Activated T-cell treated with anti-CD3 and anti-CD28 coated beads, Interleukin-2, amount 50 U/mL, for 1 hour (primary cell): Measurements from ENCODE around the gene POU5F1.
A peak's percentile ranks its signal among the peaks of the same experiment; 100 is the strongest.
"Not testable (repeated sequence)": the region's sequence is repeated elsewhere in the genome, so short reads cannot be mapped to it uniquely, and the experiment has no call there.

ENCODE experiments used
- DNase-seq: peaks from one replicate; pipeline ENCODE4 v3.0.0-alpha.2; 2020

The POU5F1 gene

DNA sequence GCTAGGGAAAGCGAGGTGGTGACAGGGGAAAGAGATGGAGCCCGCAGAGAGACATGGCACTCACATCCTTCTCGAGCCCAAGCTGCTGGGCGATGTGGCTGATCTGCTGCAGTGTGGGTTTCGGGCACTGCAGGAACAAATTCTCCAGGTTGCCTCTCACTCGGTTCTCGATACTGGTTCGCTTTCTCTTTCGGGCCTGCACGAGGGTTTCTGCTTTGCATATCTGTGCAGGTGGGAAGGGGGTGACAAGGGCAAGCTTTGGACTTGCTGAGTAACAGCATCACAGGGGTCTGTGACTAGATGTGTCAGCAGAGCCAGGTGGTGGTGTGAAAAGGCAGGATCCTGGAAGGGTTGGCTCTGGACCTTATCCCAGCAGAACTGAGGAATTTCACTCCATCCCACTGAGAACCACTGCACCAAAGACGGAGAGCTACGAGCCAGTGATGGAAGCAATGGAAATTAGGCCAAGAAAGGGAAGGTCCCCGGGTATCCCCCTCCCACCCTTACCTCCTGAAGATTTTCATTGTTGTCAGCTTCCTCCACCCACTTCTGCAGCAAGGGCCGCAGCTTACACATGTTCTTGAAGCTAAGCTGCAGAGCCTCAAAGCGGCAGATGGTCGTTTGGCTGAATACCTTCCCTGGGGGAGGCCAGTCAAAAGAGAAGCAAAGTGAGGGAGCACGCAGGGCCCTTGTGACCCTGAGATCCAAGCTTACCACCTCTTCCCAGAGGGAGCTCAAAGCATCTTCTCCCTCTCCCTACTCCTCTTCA is 5.2 kb downstream of the POU5F1 start:
- not testable (repeated sequence) for DNase-seq

DNA sequence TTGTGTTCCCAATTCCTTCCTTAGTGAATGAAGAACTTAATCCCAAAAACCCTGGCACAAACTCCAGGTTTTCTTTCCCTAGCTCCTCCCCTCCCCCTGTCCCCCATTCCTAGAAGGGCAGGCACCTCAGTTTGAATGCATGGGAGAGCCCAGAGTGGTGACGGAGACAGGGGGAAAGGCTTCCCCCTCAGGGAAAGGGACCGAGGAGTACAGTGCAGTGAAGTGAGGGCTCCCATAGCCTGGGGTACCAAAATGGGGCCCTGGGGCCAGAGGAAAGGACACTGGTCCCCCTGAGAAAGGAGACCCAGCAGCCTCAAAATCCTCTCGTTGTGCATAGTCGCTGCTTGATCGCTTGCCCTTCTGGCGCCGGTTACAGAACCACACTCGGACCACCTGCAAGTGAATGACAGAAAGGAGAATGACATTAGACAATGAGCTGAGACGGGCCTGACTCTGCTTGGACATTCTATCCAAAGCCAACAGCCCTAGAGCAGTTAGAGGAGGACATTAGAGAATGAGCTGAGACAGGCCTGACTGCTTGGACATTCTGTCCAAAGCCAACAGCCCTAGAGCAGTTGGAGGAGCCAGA is 5.9 kb downstream of the POU5F1 start:
- not testable (repeated sequence) for DNase-seq

DNA sequence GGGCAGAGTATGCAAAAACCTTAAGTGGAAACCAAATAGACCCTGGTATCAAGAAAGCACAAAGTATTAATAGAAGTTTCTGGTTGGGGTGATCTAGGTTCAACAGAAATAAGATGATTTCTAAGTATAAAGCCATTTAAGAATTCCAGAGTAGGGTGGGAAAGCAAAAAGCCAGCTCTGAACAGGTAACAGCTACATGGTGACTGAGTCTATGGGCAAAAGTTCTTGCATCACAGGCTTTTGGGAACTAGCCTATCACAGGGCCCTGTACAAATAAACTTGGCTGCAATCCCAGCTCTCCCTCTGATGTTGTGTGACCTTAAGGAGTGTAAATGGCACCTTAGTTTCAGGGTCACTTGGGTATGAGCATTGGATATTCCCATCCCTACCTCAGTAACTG is 6.6 kb downstream of the POU5F1 start:
- no peak for DNase-seq

DNA sequence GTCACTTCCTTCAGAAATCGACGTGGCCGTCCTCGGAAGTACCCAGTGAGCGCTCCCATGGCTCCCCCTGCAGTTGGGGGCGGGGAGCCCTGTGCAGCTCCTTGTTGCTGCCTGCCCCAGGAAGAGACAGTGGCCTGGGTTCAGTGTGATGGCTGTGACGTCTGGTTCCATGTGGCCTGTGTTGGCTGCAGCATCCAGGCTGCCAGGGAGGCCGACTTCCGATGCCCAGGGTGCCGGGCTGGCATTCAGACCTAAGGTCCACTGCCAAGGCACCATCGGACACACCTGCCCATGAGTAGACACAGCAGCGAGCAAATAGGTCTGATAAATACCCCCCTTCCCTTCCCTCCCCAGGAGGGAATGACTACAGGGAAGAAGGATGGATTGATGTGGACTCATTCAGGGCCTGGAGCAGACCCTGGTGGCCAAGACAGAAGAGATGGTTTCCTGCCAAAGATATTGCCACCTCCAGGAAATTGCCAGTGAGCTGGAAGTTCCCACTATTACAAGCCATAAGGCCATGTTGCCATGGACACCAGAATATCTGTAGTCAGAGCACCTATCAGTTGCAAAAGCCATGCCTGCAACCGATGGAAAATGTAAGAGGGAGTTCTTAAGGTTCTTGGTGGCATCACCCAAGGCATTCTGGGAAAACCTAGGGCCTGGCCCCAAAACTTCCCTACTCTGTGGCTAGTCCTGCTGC is 7.9 kb downstream of the POU5F1 start:
- no peak for DNase-seq

DNA sequence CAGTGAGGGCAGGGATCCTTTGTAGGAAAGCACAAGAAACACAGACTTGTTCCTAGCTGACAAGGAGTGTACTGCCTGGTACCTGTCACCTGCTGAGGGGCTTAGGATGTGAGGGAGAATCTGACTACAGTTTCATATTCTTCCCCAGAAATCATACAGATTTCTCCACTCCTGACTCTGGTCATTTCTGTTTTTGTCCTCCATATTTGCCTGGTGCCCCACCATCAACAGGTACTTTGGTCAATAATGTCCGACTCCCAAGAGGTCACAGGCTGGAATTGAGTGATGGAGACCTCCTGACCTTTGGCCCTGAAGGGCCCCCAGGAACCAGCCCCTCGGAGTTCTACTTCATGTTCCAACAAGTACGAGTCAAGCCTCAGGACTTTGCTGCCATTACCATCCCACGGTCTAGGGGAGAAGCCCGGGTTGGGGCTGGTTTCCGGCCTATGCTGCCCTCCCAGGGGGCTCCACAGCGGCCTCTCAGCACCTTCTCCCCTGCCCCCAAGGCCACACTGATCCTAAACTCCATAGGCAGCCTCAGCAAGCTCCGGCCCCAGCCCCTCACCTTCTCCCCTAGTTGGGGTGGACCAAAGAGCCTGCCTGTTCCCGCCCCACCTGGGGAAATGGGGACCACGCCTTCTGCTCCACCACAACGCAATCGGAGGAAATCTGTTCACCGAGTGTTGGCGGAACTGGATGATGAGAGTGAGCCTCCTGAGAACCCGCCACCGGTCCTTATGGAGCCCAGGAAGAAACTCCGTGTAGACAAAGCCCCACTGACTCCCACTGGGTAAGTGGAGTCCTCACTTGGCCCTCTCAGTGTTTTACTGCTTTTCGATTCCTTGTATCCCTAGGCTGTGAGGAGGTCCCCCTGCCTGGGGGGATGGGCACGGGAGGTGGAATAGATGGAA is 9.0 kb downstream of the POU5F1 start:
- DNase-seq: no peak

DNA sequence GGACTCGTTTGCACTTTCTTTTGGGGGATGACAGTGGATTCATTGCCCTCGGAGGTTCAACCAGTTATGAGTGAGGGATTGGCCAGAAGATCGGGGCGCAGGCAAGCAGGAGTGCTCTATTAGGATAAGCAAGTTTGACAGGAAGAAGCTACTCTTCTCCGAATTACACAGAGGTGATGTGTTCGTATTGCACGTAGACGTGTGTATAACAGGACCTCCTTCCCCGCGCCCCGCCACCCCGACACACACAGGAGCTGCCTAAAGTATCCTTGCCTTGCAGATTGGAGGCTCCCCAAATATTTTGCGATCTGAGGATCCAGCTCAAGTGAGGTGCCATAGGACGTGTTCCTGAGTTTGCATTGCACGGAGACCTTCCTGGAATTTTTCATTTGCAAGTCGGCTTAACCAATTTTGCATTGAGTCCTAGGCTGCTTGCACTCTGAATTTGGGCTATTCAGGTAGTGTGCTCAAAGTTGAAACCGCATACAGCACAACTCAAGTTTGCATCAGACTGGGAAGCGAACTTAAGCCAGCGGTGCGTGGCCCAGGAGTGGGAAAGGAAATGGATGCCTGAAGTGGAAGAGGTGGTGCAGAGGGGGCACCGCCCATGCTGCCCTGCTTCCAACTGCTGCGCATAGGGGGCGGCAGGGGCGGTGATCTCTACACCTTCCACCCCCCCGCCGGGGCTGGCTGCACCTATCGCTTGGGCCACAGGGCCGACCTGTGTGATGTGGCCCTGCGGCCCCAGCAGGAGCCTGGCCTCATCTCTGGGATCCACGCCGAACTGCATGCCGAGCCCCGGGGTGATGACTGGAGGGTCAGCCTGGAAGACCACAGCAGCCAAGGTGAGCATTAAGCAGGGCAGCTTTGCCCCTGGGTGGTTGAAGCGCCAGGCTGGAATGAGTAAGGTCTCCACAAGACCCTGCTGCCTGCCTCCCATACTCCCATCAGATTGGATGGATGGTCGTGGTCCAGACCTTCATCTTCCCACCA is 11.3 kb downstream of the POU5F1 start:
- peak; percentile 29 for DNase-seq

DNA sequence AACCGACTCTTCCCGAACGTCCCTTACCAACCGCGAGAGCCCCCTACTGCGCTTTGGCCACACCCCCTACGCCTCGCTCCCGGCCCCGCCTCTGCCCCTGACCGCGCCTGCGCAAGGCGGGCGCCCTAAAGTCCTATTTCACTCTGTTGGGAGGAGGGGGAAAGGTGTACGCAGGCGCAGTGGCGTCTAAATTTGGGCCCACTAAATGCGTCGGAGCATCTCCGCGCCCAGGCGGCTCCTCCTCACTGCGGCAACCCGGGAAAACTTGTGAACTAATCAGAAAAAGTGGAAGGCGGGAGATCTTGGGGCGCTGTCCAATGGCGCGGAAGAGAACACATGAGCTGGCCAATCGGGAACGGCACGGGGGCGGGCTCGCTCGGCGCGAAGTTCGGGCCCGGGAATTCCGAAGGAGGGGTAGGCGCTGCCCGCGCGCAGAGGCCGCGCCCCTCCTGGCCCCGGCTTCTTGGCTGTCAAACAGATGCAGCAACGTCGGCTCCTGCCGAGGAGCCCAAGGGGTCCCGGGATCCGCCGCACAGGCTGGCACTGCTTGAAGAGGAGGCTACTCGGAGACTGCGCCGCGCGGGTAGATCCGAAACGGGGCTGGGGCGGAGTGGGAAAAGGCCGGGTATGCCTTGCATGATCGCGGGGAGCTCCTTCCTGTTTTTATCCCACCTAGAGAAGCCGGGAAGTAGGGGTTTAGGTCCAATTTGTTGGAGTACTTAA is 12.2 kb downstream of the POU5F1 start, which contains the start of gene TCF19:
TCF19 (plus strand) TSS at position 450 of the 723 bp plus-strand sequence. CDS start 881 bp downstream, outside the sequence.
- DNase-seq: peak; percentile 99

DNA sequence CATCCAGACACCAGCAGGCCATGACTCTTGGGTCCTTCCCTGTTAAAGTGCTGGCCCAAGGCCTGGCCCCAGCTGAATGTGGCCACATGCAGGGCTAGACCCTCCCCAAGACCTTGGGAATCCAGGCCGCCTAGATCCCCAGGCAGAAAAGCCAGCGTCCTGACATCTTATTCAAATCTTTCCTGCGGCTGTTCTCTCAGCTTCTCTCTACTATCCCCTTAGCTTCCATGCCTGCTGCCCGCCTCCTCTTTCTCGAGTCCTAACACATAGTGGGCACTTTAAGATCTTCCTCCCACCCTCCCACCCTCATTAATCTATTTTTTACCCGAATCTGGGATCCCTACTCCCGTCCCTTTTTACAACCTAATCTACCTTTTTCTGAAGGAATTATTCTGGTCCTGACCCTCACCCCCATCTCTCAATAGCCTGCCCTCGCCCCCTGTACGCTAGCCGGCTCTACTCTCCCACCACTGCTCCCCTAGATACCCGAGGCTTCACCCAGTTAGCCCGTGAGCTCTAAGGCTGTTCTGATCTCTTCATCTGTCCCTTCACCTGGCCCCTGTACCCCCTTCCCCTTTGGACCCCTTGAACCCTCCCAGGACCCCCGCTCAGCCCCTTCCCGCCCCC is 12.9 kb downstream of the POU5F1 start, which contains the start of gene CCHCR1:
CCHCR1 (minus strand) TSS at position 290 of the 627 bp plus-strand sequence; CDS start at position 88, 202 bp downstream.
- no peak for DNase-seq

DNA sequence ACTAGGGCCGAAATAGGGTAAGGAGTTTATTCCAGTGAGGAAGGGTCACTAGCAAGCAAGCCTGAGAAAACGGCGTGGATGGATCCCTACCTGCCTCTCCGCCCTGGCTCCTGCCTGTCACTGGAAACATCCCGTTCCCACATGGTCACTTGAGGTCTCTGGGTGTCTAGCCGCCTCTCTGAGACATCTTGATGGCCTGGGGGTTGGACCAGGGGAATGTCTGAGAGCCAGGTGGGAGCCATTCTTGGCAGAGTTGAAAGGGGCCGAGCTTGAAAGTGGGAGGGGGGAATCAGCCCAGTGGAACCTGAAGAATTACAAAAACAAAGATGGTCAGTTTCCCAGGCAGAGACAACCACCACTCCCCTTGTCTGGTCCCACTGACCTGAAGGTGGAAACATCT is 13.8 kb downstream of the POU5F1 start:
- no peak for DNase-seq

DNA sequence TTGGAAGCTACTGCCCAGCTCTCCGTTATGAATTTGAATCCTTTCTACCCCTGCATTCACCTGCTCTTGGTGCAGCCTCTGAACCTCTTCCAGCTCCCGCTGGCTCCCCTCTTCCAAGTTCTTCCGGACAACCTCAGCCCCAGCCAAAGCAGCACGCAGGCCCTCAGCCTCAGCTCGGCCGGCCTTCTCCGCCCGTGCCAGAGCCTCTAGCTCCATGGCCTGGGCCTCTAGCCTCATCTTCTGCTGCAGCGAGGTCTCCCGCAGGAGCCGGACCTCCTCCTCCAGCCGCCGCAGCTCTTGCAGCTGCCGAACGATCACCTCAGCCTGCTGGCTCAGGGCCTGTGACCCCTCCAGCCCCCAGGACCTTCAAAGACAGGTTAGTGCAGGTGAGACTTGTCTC is 16.0 kb downstream of the POU5F1 start:
- no peak for DNase-seq

DNA sequence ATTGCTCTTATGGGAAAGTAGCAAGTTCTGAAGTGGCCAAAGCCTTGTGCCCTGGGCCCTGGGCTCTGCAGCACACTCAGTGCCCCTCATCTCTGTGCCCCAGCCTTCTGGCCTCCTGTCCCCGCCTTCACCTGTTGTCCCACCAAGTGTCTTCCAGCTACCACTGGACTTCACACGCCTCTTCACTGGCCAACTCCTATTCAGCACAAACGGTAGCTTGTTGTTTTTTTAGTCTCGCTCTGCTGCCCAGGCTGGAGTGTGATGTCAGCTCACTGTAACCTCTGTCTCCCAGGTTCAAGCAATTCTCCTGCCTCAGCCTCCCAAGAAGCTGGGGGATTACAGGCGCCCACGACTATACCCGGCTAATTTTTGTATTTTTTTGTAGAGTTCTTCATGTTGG is 17.7 kb downstream of the POU5F1 start:
- DNase-seq: no peak

DNA sequence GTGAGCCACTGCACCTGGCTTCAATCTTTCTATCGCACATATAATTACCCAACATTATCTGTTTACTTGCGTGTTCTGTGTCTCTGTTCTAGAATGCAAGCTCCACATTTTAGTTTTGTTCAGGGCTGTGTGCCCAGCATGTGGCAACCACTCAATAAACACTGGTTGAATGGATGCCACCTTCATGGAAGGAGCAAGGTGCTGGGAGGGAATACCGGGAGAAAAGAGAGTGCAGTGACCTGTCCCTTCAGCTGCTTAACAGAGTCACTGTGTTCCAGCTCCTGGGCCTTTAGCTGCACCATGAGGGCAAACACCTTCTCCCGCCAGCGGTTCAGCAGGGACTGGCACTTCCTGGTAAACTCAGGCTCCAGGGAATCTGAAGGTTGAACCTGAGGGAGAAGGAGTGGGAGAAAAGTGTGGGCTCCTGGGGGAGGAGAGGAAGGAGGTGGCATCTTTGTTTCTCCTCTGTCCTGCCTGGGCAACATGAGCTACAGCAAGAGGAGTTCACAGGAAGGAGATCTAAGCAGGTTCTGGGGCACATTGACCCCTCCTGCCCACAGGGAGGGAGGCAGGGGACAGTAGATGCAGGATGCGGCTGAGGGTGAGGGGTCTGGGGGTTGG is 20.5 kb downstream of the POU5F1 start:
- no peak for DNase-seq

DNA sequence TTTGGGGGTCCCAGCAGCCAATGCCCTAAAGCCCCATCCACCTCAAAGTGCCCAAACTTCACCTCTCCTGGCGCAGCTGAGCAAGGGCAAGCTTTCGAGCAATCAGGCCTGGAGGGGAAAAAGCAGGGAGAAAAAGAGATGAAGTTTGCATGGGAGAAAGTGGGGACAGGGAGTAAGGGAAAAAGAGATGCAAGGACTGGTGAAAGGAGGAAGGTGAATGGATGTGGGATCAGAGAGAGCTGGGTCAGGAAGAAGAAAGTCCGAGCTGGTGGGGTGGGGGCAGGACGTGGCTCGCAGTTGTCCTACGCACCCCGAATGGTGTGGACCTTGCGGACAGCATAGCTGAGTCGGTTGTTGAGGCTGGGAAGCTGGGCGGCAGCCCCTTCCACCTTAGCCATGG is 25.1 kb downstream of the POU5F1 start:
- no peak for DNase-seq

DNA sequence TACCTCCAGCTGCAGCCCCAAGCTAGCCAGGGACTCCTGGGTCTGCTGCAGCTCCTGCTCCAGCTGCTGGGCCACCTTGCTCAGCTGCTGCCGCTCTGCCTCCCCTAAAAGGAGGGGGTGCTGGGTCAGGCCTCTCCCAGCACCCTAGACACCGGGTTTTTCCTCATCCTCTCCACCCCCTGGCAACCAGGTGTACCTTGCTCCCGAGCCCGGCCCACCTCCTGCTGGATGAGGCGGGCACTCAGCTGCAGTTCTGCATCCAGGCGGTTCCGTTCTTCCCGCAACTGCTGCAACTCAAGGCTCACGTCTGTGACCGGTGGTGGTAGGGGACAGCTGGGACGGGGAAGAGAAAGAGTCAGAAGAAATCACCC is 25.5 kb downstream of the POU5F1 start:
- DNase-seq: no peak

DNA sequence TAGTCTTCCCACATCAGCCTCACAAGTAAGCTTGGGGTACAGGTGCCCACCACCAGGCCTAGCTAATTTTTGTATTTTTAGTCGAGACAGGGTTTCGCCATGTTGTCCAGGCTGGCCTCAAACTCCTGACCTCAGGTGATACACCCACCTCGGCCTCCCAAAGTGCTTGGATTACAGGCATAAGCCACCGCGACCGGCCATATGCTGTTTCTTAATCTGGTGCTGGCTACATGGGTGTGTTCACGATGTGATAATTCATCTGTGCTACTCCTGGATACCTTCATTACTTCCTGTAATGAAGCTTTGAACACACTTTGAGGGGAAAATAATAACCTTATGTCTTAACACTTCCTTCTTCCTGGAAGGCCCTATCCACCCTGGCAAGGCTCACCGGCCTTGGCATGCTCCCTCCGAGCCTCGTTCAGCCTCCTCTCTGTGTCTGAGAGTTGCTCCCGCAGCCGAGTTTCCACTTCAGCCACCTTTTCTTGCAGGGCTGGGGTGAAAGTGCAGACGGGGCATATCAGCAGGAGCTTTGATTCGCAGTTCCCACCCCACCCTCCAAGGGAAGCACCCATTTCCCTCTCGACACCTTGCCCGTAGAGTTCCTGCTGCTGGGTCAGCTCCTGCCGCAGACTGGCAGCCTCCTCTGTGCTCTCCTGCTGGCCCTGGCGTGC is 26.0 kb downstream of the POU5F1 start:
- DNase-seq: no peak

DNA sequence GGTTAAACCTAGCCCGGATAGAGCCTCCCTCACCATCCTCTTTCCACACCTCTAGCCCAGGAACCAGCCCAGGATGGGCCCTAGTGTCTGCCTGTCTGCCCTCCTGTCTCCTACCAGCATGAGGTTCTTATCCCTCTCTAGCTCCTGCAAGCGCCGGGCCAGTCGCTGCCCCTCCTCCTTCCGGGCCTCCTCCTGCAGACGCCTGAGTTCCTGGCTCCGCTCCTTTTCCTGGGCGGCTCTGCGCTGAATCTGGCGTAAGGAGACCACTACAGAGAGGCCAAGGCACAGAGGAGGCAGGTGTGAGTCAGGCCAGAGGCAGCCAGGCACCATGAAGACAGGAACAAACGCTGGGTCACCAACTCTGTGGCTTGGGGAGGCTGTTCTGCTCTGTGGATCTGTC is 27.3 kb downstream of the POU5F1 start:
- no peak for DNase-seq

DNA sequence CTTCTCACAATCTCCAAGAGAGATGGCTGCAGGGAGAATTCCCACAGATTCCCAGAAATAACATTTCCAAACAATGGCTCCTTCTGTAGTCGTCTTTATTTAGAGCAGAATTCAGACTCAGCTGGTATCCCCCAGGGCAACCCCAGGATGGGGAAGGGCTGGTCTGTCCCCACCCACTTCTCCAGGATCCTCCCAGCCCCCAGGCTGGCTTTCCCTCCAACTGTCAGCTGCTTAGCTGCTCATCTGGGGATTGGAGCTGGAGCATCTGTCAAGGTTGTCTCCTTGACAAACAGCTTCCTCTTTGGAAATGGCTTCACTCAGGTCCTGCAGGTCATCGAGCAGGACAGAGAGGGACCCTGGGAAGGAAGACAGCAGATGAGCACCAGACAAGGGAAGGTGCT is 28.1 kb downstream of the POU5F1 start:
- DNase-seq: no peak

DNA sequence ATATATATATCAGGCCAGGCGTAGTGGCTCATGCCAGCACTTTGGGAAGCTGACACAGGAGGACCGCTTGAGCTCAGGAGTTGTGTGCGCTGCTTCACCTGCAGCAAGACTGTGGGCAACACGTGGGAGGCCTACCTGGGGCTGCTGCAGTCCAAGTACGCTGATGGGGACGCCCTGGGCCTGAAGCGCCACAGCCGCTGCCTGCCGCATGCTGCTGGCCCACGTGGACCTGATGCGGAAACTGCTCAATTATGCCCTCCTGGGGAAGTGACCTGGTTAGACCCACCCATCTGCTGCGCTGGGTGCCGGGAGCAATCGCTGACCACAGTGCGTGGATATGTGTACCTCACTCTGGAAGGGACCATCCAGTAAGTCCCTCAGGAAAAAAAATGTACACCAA is 29.8 kb downstream of the POU5F1 start:
- no peak for DNase-seq

DNA sequence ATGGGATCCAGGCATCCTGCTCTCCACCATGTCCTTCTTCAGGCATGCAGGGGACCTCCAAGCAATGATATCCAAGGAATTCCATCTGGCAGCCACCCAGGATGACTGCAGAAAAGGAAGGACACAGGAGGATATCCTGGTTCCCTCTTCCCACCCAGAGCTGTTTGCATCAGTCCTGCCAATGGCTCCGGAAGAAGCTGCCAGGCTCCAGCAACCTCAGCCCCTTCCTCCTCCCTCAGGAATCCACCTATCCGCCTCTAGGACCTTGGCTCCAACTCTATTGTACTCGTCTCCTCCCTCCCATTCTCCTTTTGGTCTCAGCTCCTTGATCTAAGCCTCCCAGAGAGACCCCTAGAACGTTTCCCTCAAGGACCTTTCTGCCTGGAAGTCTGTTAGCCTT is 30.9 kb downstream of the POU5F1 start:
- no peak for DNase-seq
